Liver (tissue), 9 donors: ENCODE results near the gene COL1A2. TPM values are rescaled to one million over a fixed set of nuclear protein-coding genes. Genes with fewer than 3 reads are reported as not detected.

ENCODE experiments used
- DNase-seq: peaks from one replicate; pipeline ENCODE4 v3.0.0-alpha.2; 2017; ENCODE audit warnings: low spot score
- H3K27ac ChIP-seq, 2 donors: one replicate each; pipeline ENCODE4 v1.7.0; 2013; ENCODE audit warnings: inconsistent platforms in 2 of 2, low read length in 2 of 2, control low read depth in 1 of 2, low read depth in 1 of 2, mild to moderate bottlenecking in 1 of 2
- H3K27me3 ChIP-seq, 4 donors: one replicate each; pipeline versions ENCODE4 v1.6.1 to v1.7.0; 2013; ENCODE audit warnings: low read length in 3 of 4, inconsistent platforms in 1 of 4, mild to moderate bottlenecking in 1 of 4, moderate library complexity in 1 of 4; ENCODE audit not compliant: control insufficient read depth in 4 of 4, insufficient read depth in 4 of 4
- H3K36me3 ChIP-seq, 4 donors: one replicate each; pipeline versions ENCODE4 v1.6.1 to v1.7.0; 2013; ENCODE audit warnings: low read length in 3 of 4, mild to moderate bottlenecking in 3 of 4, low read depth in 1 of 4, moderate library complexity in 1 of 4; ENCODE audit not compliant: control insufficient read depth in 4 of 4, insufficient read depth in 3 of 4
- H3K4me1 ChIP-seq, 4 donors: one replicate each; pipeline versions ENCODE4 v1.6.1 to v1.7.0; 2013; ENCODE audit warnings: low read length in 3 of 4, mild to moderate bottlenecking in 3 of 4, moderate library complexity in 1 of 4; ENCODE audit not compliant: control insufficient read depth in 4 of 4, insufficient read depth in 4 of 4
- H3K4me3 ChIP-seq, 3 donors: one replicate each; pipeline versions ENCODE4 v1.6.1 to v1.7.0; 2013; ENCODE audit warnings: low read length in 3 of 3, control low read depth in 1 of 3, low read depth in 1 of 3, mild to moderate bottlenecking in 1 of 3
- H3K9ac ChIP-seq, 2 donors: one replicate each; pipeline ENCODE4 v1.7.0; 2013; ENCODE audit warnings: low read length in 2 of 2, mild to moderate bottlenecking in 2 of 2, moderate library complexity in 2 of 2, control low read depth in 1 of 2, low read depth in 1 of 2
- H3K9me3 ChIP-seq, 4 donors: one replicate each; pipeline versions ENCODE4 v1.6.1 to v1.7.0; 2013; ENCODE audit warnings: low read length in 3 of 4; ENCODE audit not compliant: control insufficient read depth in 4 of 4
- ATF3 ChIP-seq: IDR thresholded peaks from 2 replicates; pipeline ENCODE4 v1.6.1; 2016; ENCODE audit warnings: antibody characterized with exemption
- CTCF ChIP-seq: fragments of 150-350 bp; IDR thresholded peaks from 2 replicates; pipeline ENCODE4 v1.5.1; 2017; ENCODE audit warnings: improper control_type of control experiment, low read depth, low read length; ENCODE audit not compliant: missing input control
- EGR1 ChIP-seq, 2 donors: IDR thresholded peaks; 2 replicates each; pipeline ENCODE4 v1.6.1; 2016 to 2018; ENCODE audit warnings: antibody characterized with exemption in 2 of 2, low read depth in 2 of 2
- FOXA1 ChIP-seq: IDR thresholded peaks from 2 replicates; pipeline ENCODE4 v1.6.1; 2016; ENCODE audit warnings: antibody characterized with exemption
- FOXA2 ChIP-seq: IDR thresholded peaks from 2 replicates; pipeline ENCODE4 v1.6.1; 2016; ENCODE audit warnings: antibody characterized with exemption
- GABPA ChIP-seq, 2 donors: IDR thresholded peaks in 1 of 2; conservative IDR thresholded peaks in 1 of 2; 2 replicates each; pipeline ENCODE4 v1.6.1; 2016; ENCODE audit warnings: antibody characterized with exemption in 2 of 2, mild to moderate bottlenecking in 1 of 2, moderate library complexity in 1 of 2
- HNF4A ChIP-seq, 2 donors: conservative IDR thresholded peaks; 2 replicates each; pipeline ENCODE4 v1.6.1; 2016; ENCODE audit warnings: antibody characterized with exemption in 2 of 2, mild to moderate bottlenecking in 2 of 2
- HNF4G ChIP-seq: IDR thresholded peaks from 2 replicates; pipeline ENCODE4 v1.6.1; 2016; ENCODE audit warnings: antibody characterized with exemption
- JUND ChIP-seq, 2 donors: IDR thresholded peaks; 2 replicates each; pipeline ENCODE4 v1.6.1; 2016; ENCODE audit warnings: antibody characterized with exemption in 2 of 2
- NR2F2 ChIP-seq: IDR thresholded peaks from 2 replicates; pipeline ENCODE4 v1.6.1; 2016; ENCODE audit warnings: antibody characterized with exemption
- RAD21 ChIP-seq, 2 donors: IDR thresholded peaks; 2 replicates each; pipeline ENCODE4 v1.6.1; 2016; ENCODE audit warnings: antibody characterized with exemption in 2 of 2, mild to moderate bottlenecking in 2 of 2
- REST ChIP-seq: IDR thresholded peaks from 2 replicates; pipeline ENCODE4 v1.6.1; 2016; ENCODE audit warnings: antibody characterized with exemption, mild to moderate bottlenecking
- RXRA ChIP-seq, 2 donors: IDR thresholded peaks; 2 replicates each; pipeline ENCODE4 v1.6.1; 2017 to 2018; ENCODE audit warnings: antibody characterized with exemption in 2 of 2, mild to moderate bottlenecking in 1 of 2
- SP1 ChIP-seq: IDR thresholded peaks from 2 replicates; pipeline ENCODE4 v1.6.1; 2018; ENCODE audit warnings: antibody characterized with exemption, mild to moderate bottlenecking
- TAF1 ChIP-seq: conservative IDR thresholded peaks from 2 replicates; pipeline ENCODE4 v1.6.1; 2016; ENCODE audit warnings: antibody characterized with exemption, mild to moderate bottlenecking
- ZBTB33 ChIP-seq: IDR thresholded peaks from 2 replicates; pipeline ENCODE4 v1.6.1; 2016; ENCODE audit warnings: antibody characterized with exemption
- WGBS: extraction: QIAGEN DNeasy Blood & Tissue Kit; methylation state at CpG from one replicate; pipeline ENCODE4 v1.1.7; 2013; 5-methylcytosine and 5-hydroxymethylcytosine counted together
- polyA plus RNA-seq, 2 donors: library from polyadenylated mRNA; stranded (reverse) in 1 of 2; unstranded in 1 of 2; fragments of 200-250 nt in 1 of 2; fragments of >200 nt in 1 of 2; fragmentation: Nextera tagmentation in 1 of 2; extraction: Ambion mirVana in 1 of 2; gene quantifications; one replicate each; pipeline versions ENCODE4 v1.2.1 to v1.2.3, GENCODE V29; 2013 to 2015
- total RNA-seq, 2 donors: library from RNA; depleted of rRNA; stranded (reverse); fragments of >200 nt; gene quantifications; one replicate each; pipeline ENCODE4 v1.2.3, GENCODE V29; 2014
- donor health status: healthy.
- donor health status: healthy.
- donor health status: healthy.
- donor health status: healthy.
- donor health status: healthy.

The COL1A2 gene
- total and polyA plus RNA-seq, 4 donors: 11.5 to 86.2 (median 42.0) TPM

- WGBS: 77% methylated on average over 4 of the region's 4 CpGs
- Histone ChIP-seq H3K27me3 (peaks cover 0 to 6% (median 0%) of the 10 kb centered on the region in 4 donors), H3K9me3 (no peaks in the 10 kb centered on the region), H3K36me3 (no peaks in the 10 kb centered on the region), H3K4me1 (no peaks in the 10 kb centered on the region), H3K27ac (no peak overlapping the region), H3K4me3 (no peak overlapping the region), H3K9ac (no peak overlapping the region)
- DNase-seq: no peak
- TF ChIP-seq SP1: no peak
- no peak for TF ChIP-seq FOXA1
- no peak for TF ChIP-seq JUND (IDR thresholded peaks at IDR 0.05)
- no peak for TF ChIP-seq HNF4G
- TF ChIP-seq ZBTB33: no peak
- no peak for TF ChIP-seq FOXA2
- TF ChIP-seq NR2F2: no peak
- no peak for TF ChIP-seq TAF1
- no peak for TF ChIP-seq GABPA (IDR thresholded peaks at IDR 0.05 in 1 of 2, conservative IDR thresholded peaks at IDR 0.05 in 1 of 2)
- no peak for TF ChIP-seq HNF4A (conservative IDR thresholded peaks at IDR 0.05)
- TF ChIP-seq EGR1 (IDR thresholded peaks at IDR 0.05; ENCODE audit: low read depth in 2 of 2): no peak
- TF ChIP-seq REST: no peak
- no peak for TF ChIP-seq RAD21 (IDR thresholded peaks at IDR 0.05)
- no peak for TF ChIP-seq ATF3
- no peak for TF ChIP-seq RXRA (IDR thresholded peaks at IDR 0.05)
These were observed 27.9 kb upstream of the COL1A2 start for GRCh38 chr7:94366832-94367231.

GRCh38 chr7:94367949-94368348, 26.7 kb upstream of the COL1A2 start:
- Histone ChIP-seq H3K27me3 (peaks cover 0 to 6% (median 1%) of the 10 kb centered on the region in 4 donors), H3K4me3 (no peak overlapping the region), H3K9me3 (no peaks in the 10 kb centered on the region), H3K9ac (no peak overlapping the region), H3K36me3 (no peaks in the 10 kb centered on the region), H3K27ac (no peak overlapping the region), H3K4me1 (no peaks in the 10 kb centered on the region)
- no peak for DNase-seq
- WGBS: 76% methylated on average over 2 of the region's 2 CpGs
- TF ChIP-seq HNF4G (no peak), NR2F2 (no peak), SP1 (no peak), RXRA (IDR thresholded peaks at IDR 0.05) (no peak), FOXA1 (no peak), JUND (IDR thresholded peaks at IDR 0.05) (no peak), CTCF (no peak), REST (no peak)
